IPS-18a (cell line): Measurements from ENCODE around the gene PERCC1.
"Not testable (repeated sequence)": the region's sequence is repeated elsewhere in the genome, so short reads cannot be mapped to it uniquely, and the experiment has no call there.

Experiments used
- H3K27ac ChIP-seq: one replicate; pipeline ENCODE4 v1.5.1; 2013; ENCODE audit warnings: low read length
- H3K27me3 ChIP-seq: one replicate; pipeline ENCODE4 v1.6.1; 2013; ENCODE audit warnings: mild to moderate bottlenecking, low read length; ENCODE audit not compliant: control insufficient read depth, insufficient read depth
- H3K36me3 ChIP-seq: one replicate; pipeline ENCODE4 v1.6.1; 2013; ENCODE audit warnings: low read depth, low read length; ENCODE audit not compliant: control insufficient read depth
- H3K4me1 ChIP-seq: one replicate; pipeline ENCODE4 v1.6.1; 2013; ENCODE audit warnings: low read depth, low read length; ENCODE audit not compliant: control insufficient read depth
- H3K4me3 ChIP-seq: one replicate; pipeline ENCODE4 v1.5.1; 2013; ENCODE audit warnings: low read length
- H3K9ac ChIP-seq: one replicate; pipeline ENCODE4 v1.6.1; 2013; ENCODE audit warnings: mild to moderate bottlenecking, low read length, moderate library complexity
- H3K9me3 ChIP-seq: one replicate; pipeline ENCODE4 v1.6.1; 2013; ENCODE audit warnings: low read depth, low read length; ENCODE audit not compliant: control insufficient read depth

Gene PERCC1

DNA sequence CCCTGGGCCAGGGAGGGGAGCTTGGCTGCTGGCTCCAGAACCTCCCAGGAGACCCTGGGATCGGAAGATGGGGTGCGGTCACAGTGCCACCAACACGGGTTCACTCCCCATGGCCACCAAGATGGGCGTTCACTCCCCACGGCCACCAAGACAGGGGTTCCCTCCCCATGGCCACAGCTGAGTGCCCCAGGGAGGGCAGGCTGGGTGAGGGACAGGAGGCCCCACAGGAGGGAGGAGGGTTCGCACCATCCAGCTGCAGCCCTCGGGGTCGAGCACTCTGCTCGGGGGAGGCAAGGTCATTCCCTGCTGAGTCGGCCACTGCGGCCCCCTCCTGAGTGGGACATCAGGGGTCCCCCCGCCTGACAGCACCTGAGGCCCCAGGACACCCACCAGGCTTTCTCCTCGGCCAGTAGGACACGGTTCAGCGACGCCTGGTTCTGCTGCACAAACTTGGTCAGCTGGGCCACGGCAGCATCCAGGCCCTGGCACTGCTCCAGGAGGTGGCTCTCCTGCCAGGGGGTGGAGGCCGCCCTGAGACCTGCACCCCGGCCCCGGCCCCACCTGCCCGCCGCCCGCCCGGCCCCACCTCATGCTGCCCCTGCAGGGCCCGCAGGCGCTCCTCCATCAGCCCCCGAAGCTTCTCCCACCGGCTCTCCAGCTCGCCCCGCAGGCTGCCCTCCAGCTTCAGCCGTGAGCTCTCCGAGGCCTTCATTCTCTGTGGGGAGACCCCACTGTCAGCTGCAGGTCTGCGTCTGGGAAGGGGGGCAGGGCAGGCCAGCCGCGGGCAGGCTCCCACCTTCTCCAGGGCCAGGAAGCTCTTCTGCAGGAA lies 7.6 kb downstream of the PERCC1 start:
- Histone ChIP-seq H3K4me1 (no peaks in the 10 kb centered on the region), H3K36me3 (no peaks in the 10 kb centered on the region), H3K9ac (no peak overlapping the region), H3K4me3 (no peak overlapping the region), H3K9me3 (no peaks in the 10 kb centered on the region), H3K27me3 (no peaks in the 10 kb centered on the region), H3K27ac (no peak overlapping the region)

DNA sequence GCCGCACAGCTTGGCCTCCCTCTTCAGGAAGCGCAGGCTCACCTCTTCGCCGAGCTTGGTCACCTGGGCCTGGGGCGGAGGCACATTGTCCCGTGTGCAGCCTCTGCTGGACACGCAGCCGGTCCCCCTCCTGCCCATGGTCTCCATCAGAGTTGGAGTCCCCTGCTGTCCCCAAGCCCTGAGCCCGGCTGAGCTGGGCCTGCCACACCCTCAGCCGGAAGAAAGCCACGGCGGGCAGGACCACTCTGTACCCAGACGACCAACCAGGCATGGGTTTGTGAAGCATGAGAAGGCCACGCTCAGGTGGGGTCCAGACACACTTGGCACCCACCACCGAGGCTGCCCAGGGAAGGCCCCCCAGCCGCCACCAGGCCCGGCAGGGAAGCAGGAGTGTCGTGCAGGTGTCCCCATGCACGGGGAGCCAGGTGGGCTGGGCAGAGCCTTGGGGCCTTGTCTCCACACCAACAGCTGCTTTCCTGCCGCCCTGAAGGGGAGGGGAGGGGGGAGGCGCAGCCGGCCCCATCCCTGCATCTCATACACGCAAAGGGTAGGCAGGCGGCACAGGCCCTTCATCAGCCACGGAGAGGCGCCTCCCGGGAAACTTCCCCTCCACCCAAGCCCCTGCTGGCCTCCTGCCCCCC lies 8.3 kb downstream of the PERCC1 start:
- no peaks in the 10 kb centered on the region for H3K9me3 ChIP-seq
- no peak overlapping the region for H3K27ac ChIP-seq
- H3K9ac ChIP-seq: no peak overlapping the region
- no peak overlapping the region for H3K4me3 ChIP-seq
- no peaks in the 10 kb centered on the region for H3K27me3 ChIP-seq
- H3K36me3 ChIP-seq: no peaks in the 10 kb centered on the region
- H3K4me1 ChIP-seq: no peaks in the 10 kb centered on the region

DNA sequence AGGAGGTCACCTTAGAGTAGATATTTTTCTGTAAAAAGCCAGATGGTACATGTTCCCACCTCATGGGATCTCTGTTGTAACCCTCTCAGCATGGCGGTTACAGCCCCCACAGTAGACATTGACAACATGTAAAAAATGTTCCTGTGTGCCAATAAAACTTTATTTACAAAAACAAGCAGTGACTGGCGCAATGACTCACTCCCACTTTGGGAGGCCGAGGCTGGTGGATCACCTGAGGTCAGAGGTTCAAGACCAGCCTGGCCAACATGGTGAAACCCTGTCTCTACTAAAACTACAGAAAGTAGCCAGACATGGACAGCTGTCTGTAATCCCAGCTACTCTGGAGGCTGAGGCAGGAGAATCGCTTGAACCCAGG lies 8.8 kb downstream of the PERCC1 start:
- H3K4me3 ChIP-seq, H3K27ac ChIP-seq, H3K9me3 ChIP-seq, H3K36me3 ChIP-seq, H3K27me3 ChIP-seq, H3K9ac ChIP-seq, H3K4me1 ChIP-seq: not testable (repeated sequence)

- no peak overlapping the region for H3K4me3 ChIP-seq
- H3K9me3 ChIP-seq: no peaks in the 10 kb centered on the region
- H3K27me3 ChIP-seq: no peaks in the 10 kb centered on the region
- no peaks in the 10 kb centered on the region for H3K36me3 ChIP-seq
- H3K4me1 ChIP-seq: no peaks in the 10 kb centered on the region
- H3K27ac ChIP-seq: no peak overlapping the region
- H3K9ac ChIP-seq: no peak overlapping the region
These were observed 10.5 kb downstream of the PERCC1 start for GRCh38 chr16:1441391-1441829.

- Histone ChIP-seq H3K4me1 (no peaks in the 10 kb centered on the region), H3K9ac (no peak overlapping the region), H3K27ac (no peak overlapping the region), H3K4me3 (no peak overlapping the region), H3K9me3 (no peaks in the 10 kb centered on the region), H3K27me3 (no peaks in the 10 kb centered on the region), H3K36me3 (no peaks in the 10 kb centered on the region)
These were observed 11.8 kb downstream of the PERCC1 start for GRCh38 chr16:1442697-1443096.

DNA sequence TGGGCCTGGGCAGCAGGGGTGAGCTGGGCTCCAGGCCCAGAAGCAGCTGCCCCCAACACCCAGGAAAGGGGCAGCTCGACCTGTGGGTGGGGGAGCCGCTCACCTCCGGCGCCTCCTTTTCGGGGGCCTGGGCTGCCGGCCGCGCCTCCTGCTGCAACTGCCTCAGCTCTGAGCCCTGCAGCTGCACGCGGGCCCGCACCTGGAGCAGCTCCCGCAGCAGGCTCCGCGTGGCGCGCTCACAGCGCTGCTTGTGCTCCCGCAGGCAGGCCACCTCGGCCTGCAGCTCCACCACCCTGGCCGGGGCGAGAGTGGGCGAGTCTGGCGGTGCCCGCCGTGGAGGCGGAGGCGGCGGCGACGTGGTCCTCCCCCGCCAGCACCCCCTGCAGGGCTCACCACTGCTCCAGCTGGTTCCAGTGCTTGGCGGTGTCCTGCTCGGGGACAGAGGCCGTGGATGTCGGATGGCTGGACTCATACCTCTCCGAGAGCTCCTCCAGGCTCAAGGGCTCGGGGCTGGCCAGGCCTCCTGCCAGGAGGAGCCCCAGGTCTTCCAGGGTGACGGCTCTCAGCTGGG lies 12.6 kb downstream of the PERCC1 start:
- Histone ChIP-seq H3K27me3 (no peaks in the 10 kb centered on the region), H3K27ac (no peak overlapping the region), H3K9me3 (no peaks in the 10 kb centered on the region), H3K9ac (no peak overlapping the region), H3K4me3 (no peak overlapping the region), H3K4me1 (no peaks in the 10 kb centered on the region), H3K36me3 (peaks cover 4% of the 10 kb centered on the region)

DNA sequence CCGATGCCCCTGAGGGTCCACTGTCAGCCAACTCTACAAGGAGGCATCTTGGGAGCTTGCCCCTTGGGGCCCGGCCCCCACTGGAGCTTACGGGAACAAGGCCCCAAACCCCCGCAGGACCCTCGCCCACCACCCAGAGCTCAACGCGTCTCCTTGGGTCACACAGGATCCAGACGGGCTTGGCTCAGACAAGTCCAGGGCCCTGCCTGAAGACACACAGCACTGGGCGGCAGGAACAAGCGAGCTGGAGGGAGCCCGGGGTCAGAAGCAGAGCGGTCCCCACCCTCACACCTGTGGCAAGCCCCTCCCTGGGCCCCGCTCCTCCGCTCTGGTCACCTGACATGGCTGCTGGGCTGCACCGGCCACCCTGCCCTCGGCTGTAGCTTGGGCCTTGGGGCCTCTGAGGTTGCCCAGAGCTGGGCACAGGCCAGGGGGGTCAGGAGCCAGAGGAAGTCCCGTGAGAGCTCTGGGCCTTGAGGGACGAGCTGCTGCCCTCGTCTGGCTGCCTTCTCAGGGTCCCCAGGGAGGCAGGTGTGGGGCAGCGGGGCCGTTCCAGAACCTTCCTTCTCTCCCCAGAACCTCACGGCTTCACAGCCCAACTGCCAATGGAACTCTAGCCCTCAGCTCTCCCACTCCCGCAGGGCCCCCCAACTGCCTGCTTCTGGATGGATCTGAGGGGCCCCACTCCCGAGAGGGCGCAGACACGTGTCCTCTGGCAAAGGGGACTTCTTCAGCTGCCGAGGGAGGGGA lies 13.3 kb downstream of the PERCC1 start, which contains the start of gene CCDC154:
CCDC154 (minus strand) TSS at position 577 of the 750 bp plus-strand sequence; CDS start at position 343, 234 bp downstream.
- H3K36me3 ChIP-seq: peaks cover 6% of the 10 kb centered on the region
- no peak within 1 kb of the TSS for H3K9ac ChIP-seq
- no peak within 1 kb of the TSS for H3K27ac ChIP-seq
- H3K27me3 ChIP-seq: no peaks in the 10 kb centered on the region
- H3K9me3 ChIP-seq: no peaks in the 10 kb centered on the region
- H3K4me1 ChIP-seq: no peaks in the 10 kb centered on the region
- no peak within 1 kb of the TSS for H3K4me3 ChIP-seq

GRCh38 chr16:1444730-1445517 lies 14.0 kb downstream of the PERCC1 start:
- Histone ChIP-seq H3K27me3 (no peaks in the 10 kb centered on the region), H3K9ac (no peak overlapping the region), H3K4me3 (no peak overlapping the region), H3K27ac (no peak overlapping the region), H3K36me3 (peaks cover 10% of the 10 kb centered on the region), H3K9me3 (no peaks in the 10 kb centered on the region), H3K4me1 (no peaks in the 10 kb centered on the region)

- Histone ChIP-seq H3K4me1 (no peaks in the 10 kb centered on the region), H3K9ac (no peak overlapping the region), H3K27ac (no peak overlapping the region), H3K36me3 (peaks cover 10% of the 10 kb centered on the region), H3K9me3 (no peaks in the 10 kb centered on the region), H3K4me3 (no peak overlapping the region), H3K27me3 (no peaks in the 10 kb centered on the region)
These were observed 14.8 kb downstream of the PERCC1 start for GRCh38 chr16:1445518-1446203.

- H3K4me3 ChIP-seq: no peak overlapping the region
- no peaks in the 10 kb centered on the region for H3K9me3 ChIP-seq
- no peaks in the 10 kb centered on the region for H3K27me3 ChIP-seq
- H3K9ac ChIP-seq: no peak overlapping the region
- H3K4me1 ChIP-seq: no peaks in the 10 kb centered on the region
- peaks cover 16% of the 10 kb centered on the region for H3K36me3 ChIP-seq
- no peak overlapping the region for H3K27ac ChIP-seq
These were observed 15.6 kb downstream of the PERCC1 start for GRCh38 chr16:1446296-1447080.
